GM19467 (cell line): Measurements from ENCODE around the gene PPP1CB.

Experiments used
- ATAC-seq: cut with Tn5 transposase; IDR thresholded peaks from one replicate; pipeline ENCODE4 v1.9.1; 2021; ENCODE audit warnings: mild to moderate bottlenecking, moderate library complexity; ENCODE audit not compliant: unreplicated experiment

Gene PPP1CB

GRCh38 chr2:28751252-28751955 is at the start of gene PPP1CB:
TSS of gene PPP1CB (plus strand) at chr2:28751830. CDS start at chr2:28752125, 295 bp downstream.
- peak; percentile 84 for ATAC-seq

GRCh38 chr2:28702415-28702861 is 49.2 kb upstream of the PPP1CB start:
- ATAC-seq, result no peak

- ATAC-seq, result no peak
Observed at GRCh38 chr2:28702878-28703277, 48.8 kb upstream of the PPP1CB start.

- no peak for ATAC-seq
Observed at GRCh38 chr2:28704621-28705020, 47.0 kb upstream of the PPP1CB start.

- no peak for ATAC-seq
Observed at GRCh38 chr2:28705751-28706440, 45.7 kb upstream of the PPP1CB start.

GRCh38 chr2:28707592-28707991 is 44.0 kb upstream of the PPP1CB start:
- no peak for ATAC-seq

GRCh38 chr2:28709101-28709500 is 42.5 kb upstream of the PPP1CB start:
- no peak for ATAC-seq

- ATAC-seq, result no peak
Observed at GRCh38 chr2:28710545-28710944, 41.1 kb upstream of the PPP1CB start.

GRCh38 chr2:28713577-28714298 is 37.9 kb upstream of the PPP1CB start:
- no peak for ATAC-seq

GRCh38 chr2:28716265-28716865 is 35.3 kb upstream of the PPP1CB start:
- no peak for ATAC-seq

GRCh38 chr2:28717339-28717758 is 34.3 kb upstream of the PPP1CB start:
- ATAC-seq, result no peak

- ATAC-seq, result no peak
Observed at GRCh38 chr2:28720345-28720744, 31.3 kb upstream of the PPP1CB start.

GRCh38 chr2:28721601-28722191 is 29.9 kb upstream of the PPP1CB start:
- ATAC-seq, result no peak

- no peak for ATAC-seq
Observed at GRCh38 chr2:28725021-28725711, 26.5 kb upstream of the PPP1CB start.

- ATAC-seq, result no peak
Observed at GRCh38 chr2:28726177-28726576, 25.5 kb upstream of the PPP1CB start.

- no peak for ATAC-seq
Observed at GRCh38 chr2:28729698-28730097, 21.9 kb upstream of the PPP1CB start.

GRCh38 chr2:28730641-28731146 is 20.9 kb upstream of the PPP1CB start:
- ATAC-seq, result no peak

GRCh38 chr2:28735511-28735910 is 16.1 kb upstream of the PPP1CB start:
- ATAC-seq, result no peak

GRCh38 chr2:28736034-28736433 is 15.6 kb upstream of the PPP1CB start:
- no peak for ATAC-seq

GRCh38 chr2:28737655-28738054 is 14.0 kb upstream of the PPP1CB start:
- no peak for ATAC-seq
